Activated CD4-positive, alpha-beta T cell treated with anti-CD3 and anti-CD28 coated beads, Interleukin-2, amount 10 ng/mL, durations not matched to agents 24 days and 14 days (primary cell): ENCODE measurements around the gene VPS13D. TPM values are rescaled to one million over a fixed set of nuclear protein-coding genes. Genes with fewer than 3 reads are reported as not detected.

ENCODE experiments used
- DNase-seq: peaks from one replicate; pipeline ENCODE4 v3.0.0; 2022
- H3K27ac Mint-ChIP-seq: one replicate; pipeline ENCODE4 v1.8.0; 2022; ENCODE audit warnings: mild to moderate bottlenecking, mixed read lengths
- H3K27me3 Mint-ChIP-seq: one replicate; pipeline ENCODE4 v1.8.0; 2022; ENCODE audit warnings: mixed read lengths
- H3K36me3 Mint-ChIP-seq: one replicate; pipeline ENCODE4 v1.8.0; 2022; ENCODE audit warnings: low read depth, mild to moderate bottlenecking, mixed read lengths
- H3K4me1 Mint-ChIP-seq: one replicate; pipeline ENCODE4 v1.8.0; 2021; ENCODE audit warnings: mixed read lengths
- H3K4me3 Mint-ChIP-seq: one replicate; pipeline ENCODE4 v1.8.0; 2022; ENCODE audit warnings: mild to moderate bottlenecking, moderate library complexity, mixed read lengths
- H3K9me3 Mint-ChIP-seq: one replicate; pipeline ENCODE4 v1.8.0; 2021; ENCODE audit warnings: mixed read lengths
- intact Hi-C: fragments of 100-400 bp; cut with micrococcal nuclease; formaldehyde crosslinking; loops from one replicate; pipeline ENCODE4 v1.15.1; 2023
- total RNA-seq: library from RNA; stranded (reverse); gene quantifications from 2 replicates; pipeline ENCODE4 v1.2.3, GENCODE V29; 2022

VPS13D gene
- total RNA-seq, 1 donor from 2014 or later: 30.8 TPM

- H3K4me3 Mint-ChIP-seq: no peak overlapping the region
Observed at GRCh38 chr1:12552111-12552888, 322.5 kb downstream of the VPS13D start.

GRCh38 chr1:12552951-12553921 is 323.4 kb downstream of the VPS13D start:
- peaks cover 3% of the 10 kb centered on the region for H3K9me3 Mint-ChIP-seq
- no peaks in the 10 kb centered on the region for H3K36me3 Mint-ChIP-seq
- H3K4me3 Mint-ChIP-seq: no peak overlapping the region
- H3K4me1 Mint-ChIP-seq: no peaks in the 10 kb centered on the region
- DNase-seq: no peak
- H3K27ac Mint-ChIP-seq: no peak overlapping the region
- H3K27me3 Mint-ChIP-seq: no peaks in the 10 kb centered on the region
- intact Hi-C loops: no loop called here

More at GRCh38 chr1:12552111-12552888, 322.5 kb downstream of the VPS13D start:
- DNase-seq: no peak
- Mint-ChIP-seq H3K4me1 (no peaks in the 10 kb centered on the region), H3K27me3 (no peaks in the 10 kb centered on the region), H3K36me3 (no peaks in the 10 kb centered on the region), H3K27ac (no peak overlapping the region), H3K9me3 (peaks cover 3% of the 10 kb centered on the region)
- intact Hi-C loops: no loop called here

GRCh38 chr1:12553963-12554362 is 324.1 kb downstream of the VPS13D start:
- H3K27me3 Mint-ChIP-seq: no peaks in the 10 kb centered on the region
- intact Hi-C loops: no loop called here
- H3K4me3 Mint-ChIP-seq: no peak overlapping the region
- no peak overlapping the region for H3K27ac Mint-ChIP-seq
- no peak for DNase-seq
- peaks cover 3% of the 10 kb centered on the region for H3K9me3 Mint-ChIP-seq
- H3K36me3 Mint-ChIP-seq: no peaks in the 10 kb centered on the region
- no peaks in the 10 kb centered on the region for H3K4me1 Mint-ChIP-seq

GRCh38 chr1:12554521-12555305 is 324.9 kb downstream of the VPS13D start:
- H3K27me3 Mint-ChIP-seq: no peaks in the 10 kb centered on the region
- intact Hi-C loops: no loop called here
- H3K9me3 Mint-ChIP-seq: peaks cover 3% of the 10 kb centered on the region
- H3K4me1 Mint-ChIP-seq: no peaks in the 10 kb centered on the region
- no peaks in the 10 kb centered on the region for H3K36me3 Mint-ChIP-seq
- no peak for DNase-seq
- H3K4me3 Mint-ChIP-seq: no peak overlapping the region
- no peak overlapping the region for H3K27ac Mint-ChIP-seq

- Mint-ChIP-seq H3K36me3 (no peaks in the 10 kb centered on the region), H3K4me3 (no peak overlapping the region), H3K27ac (no peak overlapping the region), H3K27me3 (no peaks in the 10 kb centered on the region), H3K4me1 (no peaks in the 10 kb centered on the region), H3K9me3 (peaks cover 3% of the 10 kb centered on the region)
- DNase-seq: no peak
- intact Hi-C loops: no loop called here
Observed at GRCh38 chr1:12555411-12556367, 325.9 kb downstream of the VPS13D start.

GRCh38 chr1:12556368-12556930 is 326.6 kb downstream of the VPS13D start:
- intact Hi-C loops: no loop called here
- peaks cover 3% of the 10 kb centered on the region for H3K9me3 Mint-ChIP-seq
- H3K36me3 Mint-ChIP-seq: no peaks in the 10 kb centered on the region
- H3K27me3 Mint-ChIP-seq: no peaks in the 10 kb centered on the region
- no peak overlapping the region for H3K4me3 Mint-ChIP-seq
- H3K27ac Mint-ChIP-seq: no peak overlapping the region
- no peak for DNase-seq
- no peaks in the 10 kb centered on the region for H3K4me1 Mint-ChIP-seq

GRCh38 chr1:12556957-12557935 is 327.4 kb downstream of the VPS13D start:
- DNase-seq: no peak
- intact Hi-C loops: no loop called here
- Mint-ChIP-seq H3K4me3 (no peak overlapping the region), H3K9me3 (peaks cover 3% of the 10 kb centered on the region), H3K27me3 (no peaks in the 10 kb centered on the region), H3K36me3 (no peaks in the 10 kb centered on the region), H3K4me1 (no peaks in the 10 kb centered on the region), H3K27ac (no peak overlapping the region)

- H3K9me3 Mint-ChIP-seq: peaks cover 10% of the 10 kb centered on the region
Observed at GRCh38 chr1:12561121-12561520, 331.3 kb downstream of the VPS13D start.

More at GRCh38 chr1:12561121-12561520, 331.3 kb downstream of the VPS13D start:
- DNase-seq: no peak
- no peaks in the 10 kb centered on the region for H3K4me1 Mint-ChIP-seq
- H3K36me3 Mint-ChIP-seq: peaks cover 18% of the 10 kb centered on the region
- H3K27ac Mint-ChIP-seq: no peak overlapping the region
- no peaks in the 10 kb centered on the region for H3K27me3 Mint-ChIP-seq
- H3K4me3 Mint-ChIP-seq: no peak overlapping the region
- intact Hi-C loops: no loop called here

Other genes starting within 250 kb of the VPS13D start
- gene MFN2, start 249.6 kb upstream of the VPS13D start, total RNA-seq: 84.6 and 88.7 TPM in 2 replicates
- 68.9 and 73.9 TPM in 2 replicates for gene MIIP, start 210.5 kb upstream of the VPS13D start, total RNA-seq
- gene TNFRSF8, start 166.7 kb upstream of the VPS13D start, total RNA-seq: 33.2 and 35.1 TPM in 2 replicates
- 145 TPM in 2 replicates for gene TNFRSF1B, start 63.0 kb upstream of the VPS13D start, total RNA-seq